Stimulated activated CD8-positive, alpha-beta memory T cell treated with anti-CD3 and anti-CD28 coated beads, Interleukin-15, amount 100 ng/mL, for 4 hours (primary cell): ENCODE data around the gene CIAO3.
"Not testable (repeated sequence)": the region's sequence is repeated elsewhere in the genome, so short reads cannot be mapped to it uniquely, and the experiment has no call there.

ENCODE experiments used
- DNase-seq, 2 donors: peaks; one replicate each; pipeline ENCODE4 v3.0.0-alpha.2; 2020; ENCODE audit warnings: low read depth in 2 of 2

Gene CIAO3

GRCh38 chr16:760065-760464 is 19.3 kb upstream of the CIAO3 start:
- no peak for DNase-seq

DNA sequence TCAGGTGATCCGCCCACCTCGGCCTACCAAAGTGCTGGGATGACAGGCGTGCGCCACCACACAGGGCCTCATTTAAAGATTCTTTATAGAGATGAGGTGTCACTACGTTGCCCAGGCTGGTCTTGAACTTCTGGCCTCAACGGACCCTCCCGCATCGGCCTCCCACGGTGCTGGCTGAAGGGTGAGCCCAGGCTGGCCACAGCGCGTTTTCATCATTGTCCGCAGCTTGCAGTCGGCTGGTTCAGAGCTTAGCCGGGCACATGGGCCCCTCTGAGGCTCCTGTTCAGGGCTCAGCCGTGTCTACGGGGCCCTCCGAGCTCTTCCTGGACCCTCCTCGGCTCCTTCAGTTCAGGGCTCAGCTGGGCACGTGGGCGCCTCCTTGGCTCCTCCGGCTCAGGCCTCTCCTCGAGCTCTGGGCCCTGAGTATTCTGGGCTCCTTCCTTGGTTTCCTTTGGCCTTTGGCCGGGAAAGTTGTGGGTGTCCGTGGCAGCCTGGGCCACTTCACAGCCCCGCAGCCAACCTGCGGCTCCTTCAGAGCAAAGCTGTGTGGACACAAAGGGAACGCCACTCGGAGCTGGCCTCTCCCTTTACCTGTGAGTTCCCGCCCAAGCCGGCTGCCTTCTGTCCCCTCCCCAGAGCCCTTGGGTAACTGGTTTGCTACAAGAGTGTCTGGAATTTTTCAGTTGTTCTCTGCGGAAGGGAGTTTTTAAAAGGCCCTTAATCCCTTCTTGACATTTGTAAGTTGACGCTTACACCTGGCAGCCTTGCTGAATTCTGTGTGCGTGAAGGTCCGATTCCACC is 18.5 kb upstream of the CIAO3 start:
- no peak for DNase-seq

DNA sequence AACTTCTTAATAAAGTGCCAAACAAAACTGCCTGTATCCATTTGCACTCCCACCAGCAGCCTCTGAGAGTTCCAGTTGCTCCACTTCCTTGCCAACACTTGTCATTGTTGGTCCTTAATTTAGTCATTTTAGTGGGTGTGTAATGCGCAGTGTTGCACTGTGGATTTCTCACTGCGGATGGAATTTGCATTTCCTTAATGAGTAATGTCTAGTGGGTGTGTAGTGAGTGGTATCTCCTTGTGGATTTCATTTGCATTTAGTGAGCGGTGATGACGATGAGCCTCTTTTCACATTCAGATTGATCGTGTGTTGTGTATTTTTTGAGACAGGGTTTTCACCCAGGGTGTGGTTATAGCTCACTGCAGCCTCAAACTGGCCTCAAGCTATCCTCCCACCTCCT is 15.6 kb upstream of the CIAO3 start:
- DNase-seq, result no peak

GRCh38 chr16:754656-755055 is 13.9 kb upstream of the CIAO3 start:
- no peak for DNase-seq

- DNase-seq, result not testable (repeated sequence)
Observed at GRCh38 chr16:754121-754607, 13.4 kb upstream of the CIAO3 start.

DNA sequence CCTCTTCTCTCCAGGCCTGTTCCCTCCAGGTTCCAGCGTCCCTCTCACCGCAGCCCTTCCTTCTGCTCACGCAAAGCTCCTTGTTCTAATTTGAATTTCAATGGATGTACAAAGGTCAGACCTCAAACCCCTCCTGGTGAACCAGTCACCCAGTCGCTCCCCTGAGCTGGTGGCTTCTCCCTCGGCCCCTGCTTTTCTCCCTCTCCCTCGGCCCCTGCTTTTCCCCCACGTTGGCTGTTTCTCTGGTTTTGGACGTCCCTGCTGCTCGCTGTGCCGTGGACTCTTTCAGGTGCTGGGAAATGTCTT is 11.2 kb upstream of the CIAO3 start:
- no peak for DNase-seq

GRCh38 chr16:751152-752006 is 10.6 kb upstream of the CIAO3 start:
- DNase-seq, result no peak

DNA sequence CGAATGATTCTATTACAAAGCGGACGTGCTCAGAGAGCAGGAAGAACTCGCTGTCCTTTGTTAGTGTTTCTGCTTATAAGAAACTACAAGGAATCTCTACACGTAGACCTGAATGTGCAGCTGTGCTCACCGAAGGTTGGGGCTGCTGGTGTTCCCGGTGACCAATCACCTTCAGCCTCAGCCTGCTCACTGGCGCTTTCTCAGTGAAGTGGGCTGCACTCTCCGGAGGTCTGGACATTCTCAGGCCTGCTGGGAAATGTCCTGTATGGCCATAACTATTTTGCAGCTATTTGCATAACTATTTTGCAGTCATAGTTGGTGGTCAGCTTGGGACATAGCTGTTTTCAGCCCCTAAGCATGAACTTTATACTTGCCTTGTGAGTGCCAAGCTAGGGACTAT is 9.7 kb upstream of the CIAO3 start:
- no peak for DNase-seq

GRCh38 chr16:749010-749409 is 8.2 kb upstream of the CIAO3 start:
- DNase-seq, result no peak

- DNase-seq, result no peak
Observed at GRCh38 chr16:747978-748746, 7.4 kb upstream of the CIAO3 start.

- no peak for DNase-seq
Observed at GRCh38 chr16:746637-747036, 5.8 kb upstream of the CIAO3 start.

DNA sequence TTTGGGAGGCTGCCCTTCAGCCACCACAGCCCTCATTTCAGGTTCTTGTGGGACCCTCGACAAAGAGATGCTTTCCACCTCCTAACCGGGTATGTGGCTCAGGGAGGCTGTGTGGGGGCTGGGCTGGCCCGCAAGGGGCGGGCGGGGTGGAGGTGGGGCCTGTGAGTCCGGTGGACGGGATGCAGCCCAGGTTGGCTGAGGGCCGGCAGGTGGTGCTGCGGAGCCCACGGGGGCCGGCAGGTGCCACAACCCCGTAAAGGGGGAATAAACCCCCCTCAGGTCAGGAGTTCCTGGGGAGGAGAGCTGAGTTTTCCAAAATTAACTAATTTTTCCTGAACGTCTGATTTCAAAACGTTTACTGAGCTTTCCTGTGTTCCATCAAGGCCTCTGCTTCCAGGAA is 4.9 kb upstream of the CIAO3 start:
- no peak for DNase-seq

DNA sequence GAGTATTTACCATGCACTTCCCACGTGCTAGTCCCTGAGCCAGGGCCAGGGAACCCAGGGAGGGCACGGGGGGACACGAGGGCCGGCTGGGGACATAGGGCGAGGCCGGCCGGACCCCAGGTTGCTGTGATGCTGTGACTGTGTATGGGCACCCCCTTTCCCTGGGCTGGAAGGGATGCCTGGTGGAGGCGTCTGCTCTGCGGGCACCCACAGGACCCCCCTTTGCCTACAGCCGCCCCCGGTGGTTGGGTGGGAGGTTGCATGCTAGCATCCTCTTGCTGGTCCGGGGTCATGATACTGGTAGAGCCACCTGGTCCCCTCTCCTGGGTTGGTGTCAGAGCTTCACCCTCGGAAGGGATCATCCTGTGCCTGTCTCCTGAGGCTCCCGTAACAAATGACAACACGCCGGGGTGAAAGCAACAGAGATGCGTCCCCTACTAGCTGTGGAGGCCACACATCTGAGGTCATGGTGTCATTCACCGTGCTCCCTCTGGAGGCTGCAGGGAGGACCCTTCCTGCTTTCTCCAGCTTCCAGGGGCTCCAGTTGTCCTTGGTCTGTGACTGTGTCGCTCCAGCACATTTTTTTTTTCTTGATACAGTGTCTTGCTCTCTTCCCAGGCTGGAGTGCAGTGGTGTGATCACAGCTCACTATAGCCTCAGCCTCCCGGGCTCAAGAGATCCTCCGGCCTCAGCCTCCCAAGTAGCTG is 3.1 kb upstream of the CIAO3 start:
- DNase-seq, result no peak

DNA sequence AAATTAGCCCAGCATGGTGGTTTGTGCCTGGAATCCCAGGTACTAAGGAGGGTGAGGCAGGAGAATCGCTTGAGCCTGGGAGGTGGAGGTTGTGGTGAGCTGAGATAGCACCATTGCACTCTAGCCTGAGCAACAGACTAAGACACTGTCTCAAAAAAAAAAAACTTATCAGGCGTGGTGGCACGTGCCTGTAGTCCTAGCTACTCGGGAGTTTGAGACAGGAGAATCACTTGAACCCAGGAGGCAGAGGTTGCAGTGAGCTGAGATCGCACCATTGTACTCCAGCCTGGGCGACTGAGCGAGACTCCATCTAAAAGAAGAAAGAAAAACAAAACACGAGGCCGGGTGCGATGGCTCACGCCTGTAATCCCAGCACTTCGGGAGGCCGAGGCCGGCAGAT is 2.1 kb upstream of the CIAO3 start:
- DNase-seq, result not testable (repeated sequence)

GRCh38 chr16:741986-742629 is 1.3 kb upstream of the CIAO3 start:
- DNase-seq, result no peak

DNA sequence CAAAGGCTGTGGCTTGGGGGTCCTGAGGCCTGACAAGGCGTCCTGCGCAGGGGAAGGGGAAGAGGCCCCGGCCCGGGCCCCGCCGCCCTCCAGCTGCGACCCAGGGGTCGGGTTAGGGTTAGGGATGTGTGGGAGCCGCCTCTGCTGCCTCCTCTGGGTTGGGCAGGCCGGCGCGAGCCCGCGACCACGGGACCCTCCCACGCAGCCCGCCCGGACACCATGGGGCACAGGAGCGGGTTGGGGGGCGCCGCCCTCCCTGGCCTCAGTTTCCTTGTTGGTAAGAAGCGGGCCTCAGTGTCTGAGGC is 386 bp downstream of the CIAO3 start:
- DNase-seq, result no peak

- no peak for DNase-seq
Observed at GRCh38 chr16:739560-740458, 988 bp downstream of the CIAO3 start.

DNA sequence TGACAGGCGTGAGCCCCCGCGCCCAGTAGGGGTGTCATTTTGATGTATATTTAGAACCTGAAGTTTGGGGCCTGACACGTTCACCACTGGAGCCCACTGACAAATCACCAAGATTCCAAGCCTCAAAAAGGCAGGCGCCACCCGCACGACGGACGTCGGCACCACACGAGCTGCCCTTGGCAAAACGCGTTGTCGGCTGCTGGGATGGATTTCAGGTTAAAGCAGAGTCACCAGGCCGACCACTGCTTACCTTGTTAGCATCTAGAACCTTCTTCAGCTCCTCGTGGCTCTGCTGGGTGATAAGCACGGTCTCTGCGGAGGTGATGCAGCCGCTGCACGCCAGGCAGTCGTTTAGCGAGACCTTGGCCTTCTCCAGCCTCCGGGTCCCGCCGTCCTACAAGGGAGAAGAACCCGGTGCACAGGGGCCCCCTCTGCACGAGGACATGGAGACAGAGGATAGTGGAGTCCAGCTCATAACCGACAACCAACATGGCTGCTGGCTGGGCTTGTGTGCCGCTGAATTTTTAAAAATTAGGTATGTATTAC is 3.8 kb downstream of the CIAO3 start:
- no peak for DNase-seq

DNA sequence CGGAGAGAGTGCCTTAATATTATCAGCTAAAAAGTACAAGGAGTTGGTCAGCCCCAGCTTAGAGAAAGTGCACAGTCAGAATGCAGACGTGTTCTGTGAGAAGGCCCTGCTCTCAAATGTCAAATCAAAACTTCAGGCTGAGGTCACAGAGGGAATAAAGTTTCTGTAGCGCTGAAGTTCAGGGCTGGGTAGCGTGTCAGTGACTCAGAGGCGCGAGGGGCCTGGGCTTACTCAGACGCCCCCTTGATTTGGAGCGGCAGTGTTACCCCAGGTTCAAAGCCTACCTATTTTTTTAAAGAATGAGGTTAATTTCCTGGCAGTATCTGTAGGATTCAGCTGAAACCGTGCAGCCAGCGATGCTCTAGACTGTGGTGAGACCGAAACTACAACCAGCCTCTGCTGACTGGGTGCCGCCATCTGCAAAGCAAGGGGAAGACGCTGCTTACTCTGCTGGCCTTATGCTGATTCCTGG is 4.8 kb downstream of the CIAO3 start:
- DNase-seq, result no peak
